Coronary artery (tissue), 2 donors: ENCODE data around the gene UMODL1.

ENCODE experiments used
- DNase-seq: peaks from one replicate; pipeline ENCODE4 v3.0.0-alpha.2; 2017; ENCODE audit warnings: low spot score
- H3K27ac ChIP-seq, 2 donors: fragments of 200-600 bp; sonication (generic); one replicate each; pipeline ENCODE4 v1.5.1; 2016 to 2019
- H3K4me3 ChIP-seq: fragments of 200-600 bp; sonication (generic); 2 replicates; pipeline ENCODE4 v1.5.1; 2016; ENCODE audit warnings: mild to moderate bottlenecking, moderate library complexity
- TF ChIP-seq, protein P1 (sequence below): fragments of 200-600 bp; sonication (generic); IDR thresholded peaks from one replicate; pipeline ENCODE4 v1.5.1; 2019; ENCODE audit warnings: antibody characterized with exemption

The UMODL1 gene

DNA sequence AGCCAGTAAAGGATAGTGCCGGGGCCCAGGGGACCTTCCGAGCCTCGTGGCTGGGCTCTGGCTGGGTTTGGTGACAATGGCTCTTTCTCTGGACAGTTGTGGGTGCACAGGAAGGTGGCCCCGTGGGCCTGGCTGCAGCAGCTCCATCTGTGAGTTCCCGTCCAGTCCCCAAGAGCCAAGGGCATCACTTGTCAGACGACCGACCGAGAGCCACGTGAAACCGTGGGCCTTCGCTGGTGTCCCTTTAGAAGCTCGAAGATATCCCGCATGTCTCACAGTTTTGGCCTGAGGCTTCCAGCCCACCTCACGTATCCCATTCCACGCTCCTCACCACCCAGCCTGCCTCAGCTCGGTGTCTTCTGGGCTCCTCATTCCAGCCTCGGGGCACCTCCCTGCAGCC lies 27.2 kb upstream of the UMODL1 start:
- H3K27ac ChIP-seq = no peak overlapping the region
- no peak for DNase-seq
- H3K4me3 ChIP-seq = no peak overlapping the region
- TF ChIP-seq, protein P1, sequence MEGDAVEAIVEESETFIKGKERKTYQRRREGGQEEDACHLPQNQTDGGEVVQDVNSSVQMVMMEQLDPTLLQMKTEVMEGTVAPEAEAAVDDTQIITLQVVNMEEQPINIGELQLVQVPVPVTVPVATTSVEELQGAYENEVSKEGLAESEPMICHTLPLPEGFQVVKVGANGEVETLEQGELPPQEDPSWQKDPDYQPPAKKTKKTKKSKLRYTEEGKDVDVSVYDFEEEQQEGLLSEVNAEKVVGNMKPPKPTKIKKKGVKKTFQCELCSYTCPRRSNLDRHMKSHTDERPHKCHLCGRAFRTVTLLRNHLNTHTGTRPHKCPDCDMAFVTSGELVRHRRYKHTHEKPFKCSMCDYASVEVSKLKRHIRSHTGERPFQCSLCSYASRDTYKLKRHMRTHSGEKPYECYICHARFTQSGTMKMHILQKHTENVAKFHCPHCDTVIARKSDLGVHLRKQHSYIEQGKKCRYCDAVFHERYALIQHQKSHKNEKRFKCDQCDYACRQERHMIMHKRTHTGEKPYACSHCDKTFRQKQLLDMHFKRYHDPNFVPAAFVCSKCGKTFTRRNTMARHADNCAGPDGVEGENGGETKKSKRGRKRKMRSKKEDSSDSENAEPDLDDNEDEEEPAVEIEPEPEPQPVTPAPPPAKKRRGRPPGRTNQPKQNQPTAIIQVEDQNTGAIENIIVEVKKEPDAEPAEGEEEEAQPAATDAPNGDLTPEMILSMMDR = no peak

DNA sequence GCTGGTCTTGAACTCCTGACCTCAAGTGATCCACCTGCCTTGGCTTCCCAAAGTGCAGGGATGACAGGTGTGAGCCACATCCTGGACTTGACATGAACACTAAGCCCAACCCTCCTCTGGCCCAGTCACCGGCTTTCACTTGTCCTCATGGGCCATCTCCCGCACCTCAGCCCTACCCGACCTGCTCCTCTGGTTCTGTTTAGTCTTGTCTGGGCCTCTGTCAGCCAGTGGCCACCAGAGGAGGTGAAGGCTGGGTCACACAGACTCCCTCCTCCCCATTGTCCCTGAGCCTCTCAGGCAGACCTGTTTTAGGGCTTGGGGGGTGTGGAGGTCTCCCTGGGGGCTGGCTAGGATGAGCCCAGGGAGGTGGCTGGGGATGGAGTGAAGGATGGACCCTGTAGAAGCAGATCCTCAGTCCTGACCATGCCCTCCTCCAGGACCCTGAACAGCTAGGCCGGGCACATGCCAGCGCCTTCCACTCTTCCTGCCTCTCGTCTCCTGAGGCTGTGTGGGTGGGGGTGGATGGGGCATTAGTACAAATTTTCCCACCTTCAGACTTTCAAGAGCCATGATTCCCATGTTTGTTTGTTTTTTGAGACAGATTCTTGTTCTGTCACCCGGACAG lies 26.1 kb upstream of the UMODL1 start:
- Histone ChIP-seq H3K27ac (no peak overlapping the region), H3K4me3 (no peak overlapping the region)
- TF ChIP-seq, protein P1 = no peak
- DNase-seq = no peak

DNA sequence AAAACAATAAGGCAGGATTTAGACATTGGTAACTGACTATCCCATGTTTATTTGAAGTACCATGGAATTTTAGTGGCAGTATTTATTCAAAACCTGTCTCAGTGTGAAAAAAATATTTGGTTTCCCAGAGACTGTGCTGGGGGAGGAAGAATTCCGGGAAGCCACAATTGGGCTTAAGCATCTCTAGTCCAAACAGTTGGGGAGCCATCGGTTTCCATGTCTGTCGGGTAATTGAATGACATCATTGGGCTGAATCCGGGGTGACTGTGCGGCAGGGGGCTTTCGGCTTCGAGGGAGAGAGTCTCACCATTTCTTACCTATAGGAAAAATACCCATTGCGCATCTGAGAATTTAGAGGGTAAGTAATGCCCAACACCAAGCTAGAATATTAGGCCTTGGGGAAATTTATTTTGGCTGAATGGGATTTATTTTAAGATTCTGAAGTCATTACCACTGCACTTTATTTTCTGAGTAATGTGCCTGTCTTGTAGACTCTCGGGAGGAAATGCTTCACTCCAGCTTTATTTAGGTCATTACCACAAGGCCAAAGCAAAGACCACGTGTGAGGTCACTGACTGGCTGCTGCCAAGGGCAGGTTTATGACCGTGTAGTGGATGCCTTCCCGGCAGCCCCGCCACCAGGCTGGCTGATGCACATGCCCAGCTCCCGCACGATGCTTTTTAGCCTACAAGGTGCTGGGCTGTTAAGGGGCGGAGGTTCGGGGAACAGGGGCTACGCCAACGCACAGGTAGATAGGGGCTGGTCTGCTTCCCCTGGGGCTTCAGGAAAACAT lies 23.1 kb upstream of the UMODL1 start:
- Histone ChIP-seq H3K4me3 (no peak overlapping the region), H3K27ac (peak overlapping the region; percentile 71 to 83)
- DNase-seq = peak; percentile 89
- TF ChIP-seq, protein P1 = no peak

DNA sequence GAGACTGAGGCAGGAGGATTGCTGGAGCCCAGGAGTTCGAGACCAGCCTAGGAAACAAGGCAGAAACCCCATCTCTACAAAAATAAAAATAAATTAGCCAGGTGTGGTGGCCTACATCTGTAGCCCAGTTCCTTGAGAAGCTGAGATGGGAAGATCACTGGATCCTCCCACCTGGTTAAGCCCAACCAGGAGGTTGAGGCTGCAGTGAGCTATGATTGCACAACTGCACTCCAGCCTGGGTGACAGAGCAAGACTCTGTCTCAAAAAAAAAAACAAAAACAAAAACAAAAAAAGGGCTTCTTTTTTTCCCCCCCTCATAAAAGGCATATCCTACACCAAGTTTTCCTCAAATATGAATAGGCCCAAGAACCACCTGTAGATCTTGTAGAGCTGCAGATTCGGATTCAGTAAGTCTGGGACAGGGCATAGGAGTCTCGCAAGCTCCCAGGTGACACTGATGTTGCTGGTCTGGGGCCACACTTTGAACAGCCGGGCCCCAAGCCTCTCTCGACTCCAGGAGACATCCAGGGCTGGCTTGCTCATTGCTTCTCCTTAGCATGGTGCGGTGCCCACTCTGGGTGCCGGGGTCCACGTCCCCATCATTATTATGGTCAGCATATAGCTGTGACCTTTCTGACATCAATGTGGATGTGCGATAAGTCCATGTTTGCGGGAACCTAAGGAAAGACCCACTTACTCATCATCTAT lies 22.1 kb upstream of the UMODL1 start:
- H3K27ac ChIP-seq = peak overlapping the region in 1 of 2 donors; percentile 71

DNA sequence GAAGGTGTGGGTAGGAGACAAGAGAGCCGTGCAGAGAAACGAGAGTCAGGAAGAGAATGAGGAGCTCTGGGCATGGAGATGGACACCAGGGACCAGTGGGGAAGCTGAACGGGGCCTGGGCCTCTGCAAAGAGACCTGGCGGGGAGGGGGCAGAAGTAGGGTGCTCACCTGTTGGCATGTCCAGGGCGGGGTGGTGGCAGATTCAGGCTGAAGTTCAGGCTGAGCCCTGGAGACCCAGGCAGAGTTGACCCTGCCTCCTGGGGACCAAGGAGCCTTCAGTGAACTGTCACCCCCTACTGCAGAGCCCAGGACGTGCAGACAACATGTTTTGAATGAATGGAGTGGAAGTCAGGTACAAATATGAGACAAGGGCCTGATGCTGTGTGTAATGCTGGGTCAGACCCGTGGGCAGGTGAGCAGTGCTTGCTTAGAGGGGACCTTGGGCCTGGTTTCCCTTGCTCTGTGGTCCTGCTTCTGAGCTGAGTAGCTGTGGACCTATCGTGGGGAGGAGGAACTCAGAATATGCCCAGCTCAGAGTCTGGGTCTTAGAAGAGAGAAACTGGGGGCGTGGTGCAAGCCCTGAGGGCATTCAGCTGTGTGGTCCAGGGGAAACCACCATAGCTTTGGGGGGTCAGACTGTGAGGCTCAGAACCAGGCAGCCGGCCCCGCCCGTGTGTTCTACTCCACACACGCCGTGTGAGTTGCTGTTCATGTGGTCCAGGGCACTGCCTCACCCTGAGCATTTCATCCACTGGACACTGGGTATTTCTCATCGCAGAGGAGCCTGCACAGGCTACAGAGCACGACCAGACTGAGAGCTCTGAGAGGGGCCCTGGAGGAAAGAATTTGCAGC lies 21.3 kb upstream of the UMODL1 start:
- H3K4me3 ChIP-seq = no peak overlapping the region
- no peak for DNase-seq
- TF ChIP-seq, protein P1 = no peak
- no peak overlapping the region for H3K27ac ChIP-seq

More for the DNA sequence above, 22.1 kb upstream of the UMODL1 start:
- TF ChIP-seq, protein P1 = no peak
- DNase-seq = no peak
- H3K4me3 ChIP-seq = no peak overlapping the region

DNA sequence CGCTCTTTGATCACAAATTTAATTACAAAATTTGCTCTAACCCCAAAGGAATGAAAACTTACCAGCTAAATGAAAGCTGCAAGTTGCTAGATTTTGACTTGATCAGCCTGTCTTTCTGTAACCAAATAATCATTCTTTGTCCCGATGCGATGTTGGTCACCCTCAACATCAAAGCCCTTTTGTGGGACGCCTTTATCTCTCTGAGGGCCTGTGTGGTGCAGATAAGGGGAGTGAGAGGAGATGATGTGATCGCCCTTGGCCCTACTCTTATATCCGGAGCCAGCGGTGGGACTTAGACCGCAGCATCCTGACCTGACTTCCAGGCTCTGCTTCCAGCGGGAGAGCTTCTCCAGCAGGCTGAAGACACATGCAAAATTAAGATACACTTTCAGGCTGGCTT lies 19.3 kb upstream of the UMODL1 start:
- TF ChIP-seq, protein P1 = no peak
- no peak overlapping the region for H3K27ac ChIP-seq
- no peak overlapping the region for H3K4me3 ChIP-seq
- DNase-seq = no peak
